Left forelimb (tissue), 1 donor: ENCODE results near the gene ZNF544.
"Not testable (repeated sequence)": the region's sequence is repeated elsewhere in the genome, so short reads cannot be mapped to it uniquely, and the experiment has no call there.

Experiments
- DNase-seq: peaks from one replicate; pipeline ENCODE4 v3.0.0-alpha.2; 2018; ENCODE audit warnings: low spot score

Gene ZNF544

GRCh38 chr19:58252102-58252685 lies 23.5 kb downstream of the ZNF544 start:
- no peak for DNase-seq

GRCh38 chr19:58258259-58258658 lies 29.5 kb downstream of the ZNF544 start:
- DNase-seq = not testable (repeated sequence)

GRCh38 chr19:58261600-58261967 lies 32.9 kb downstream of the ZNF544 start:
- no peak for DNase-seq

GRCh38 chr19:58261968-58262921 lies 33.5 kb downstream of the ZNF544 start:
- no peak for DNase-seq

GRCh38 chr19:58262922-58263296 lies 34.2 kb downstream of the ZNF544 start:
- DNase-seq = no peak

GRCh38 chr19:58265100-58265499 lies 36.4 kb downstream of the ZNF544 start:
- no peak for DNase-seq

- no peak for DNase-seq
Measured at GRCh38 chr19:58268344-58268743, 39.6 kb downstream of the ZNF544 start.

GRCh38 chr19:58274771-58275201 lies 46.1 kb downstream of the ZNF544 start:
- no peak for DNase-seq

GRCh38 chr19:58275564-58275963 lies 46.9 kb downstream of the ZNF544 start:
- no peak for DNase-seq

GRCh38 chr19:58277197-58277596 lies 48.5 kb downstream of the ZNF544 start:
- no peak for DNase-seq

- DNase-seq = no peak
Measured at GRCh38 chr19:58277748-58278540, 49.2 kb downstream of the ZNF544 start.

- DNase-seq = peak; percentile 99
Measured at GRCh38 chr19:58278541-58279041, 49.9 kb downstream of the ZNF544 start, which contains the start of gene ZNF8. Gene ZNF8 (plus strand): TSS chr19:58278955. CDS start chr19:58279082, 127 bp downstream.

- DNase-seq = peak; percentile 84
Measured at GRCh38 chr19:58279042-58279924, 50.6 kb downstream of the ZNF544 start.

GRCh38 chr19:58279925-58280316 lies 51.2 kb downstream of the ZNF544 start:
- no peak for DNase-seq

GRCh38 chr19:58284199-58284598 lies 55.5 kb downstream of the ZNF544 start:
- DNase-seq = no peak

- DNase-seq = no peak
Measured at GRCh38 chr19:58291943-58292342, 63.2 kb downstream of the ZNF544 start.

- no peak for DNase-seq
Measured at GRCh38 chr19:58294743-58295374, 66.1 kb downstream of the ZNF544 start.

- DNase-seq = no peak
Measured at GRCh38 chr19:58296104-58296503, 67.4 kb downstream of the ZNF544 start.

GRCh38 chr19:58300620-58301019 lies 71.9 kb downstream of the ZNF544 start:
- no peak for DNase-seq

GRCh38 chr19:58304255-58304654 lies 75.5 kb downstream of the ZNF544 start:
- no peak for DNase-seq

GRCh38 chr19:58304748-58305064 lies 76.0 kb downstream of the ZNF544 start:
- no peak for DNase-seq
